ENCODE measurements around the gene ZNF516.

ZNF516 gene

GRCh38 chr18:76367168-76368125, 127.6 kb downstream of the ZNF516 start:
- Histone ChIP-seq H3K27ac (no peak overlapping the region), H3K4me3 (no peak overlapping the region)
- peak; percentile 28 for DNase-seq (ENCODE audit: low spot score)
- TF ChIP-seq CTCF (IDR thresholded peaks at IDR 0.05): no peak

- Histone ChIP-seq H3K4me3 (no peak overlapping the region), H3K27ac (no peak overlapping the region)
- DNase-seq (ENCODE audit: low spot score): no peak
- no peak for TF ChIP-seq CTCF (IDR thresholded peaks at IDR 0.05)
These were observed 129.5 kb downstream of the ZNF516 start for GRCh38 chr18:76365561-76365960.

GRCh38 chr18:76364282-76365259, 130.5 kb downstream of the ZNF516 start:
- DNase-seq (ENCODE audit: low spot score): no peak
- TF ChIP-seq CTCF (IDR thresholded peaks at IDR 0.05): no peak
- Histone ChIP-seq H3K27ac (no peak overlapping the region), H3K4me3 (no peak overlapping the region)

GRCh38 chr18:76363436-76364120, 131.5 kb downstream of the ZNF516 start:
- DNase-seq (ENCODE audit: low spot score): no peak
- no peak overlapping the region for H3K4me3 ChIP-seq
- TF ChIP-seq CTCF (IDR thresholded peaks at IDR 0.05): no peak
- H3K27ac ChIP-seq: no peak overlapping the region

GRCh38 chr18:76362676-76363075, 132.4 kb downstream of the ZNF516 start:
- Histone ChIP-seq H3K4me3 (no peak overlapping the region), H3K27ac (no peak overlapping the region)
- no peak for TF ChIP-seq CTCF (IDR thresholded peaks at IDR 0.05)
- DNase-seq (ENCODE audit: low spot score): no peak

GRCh38 chr18:76361219-76361618, 133.8 kb downstream of the ZNF516 start:
- no peak overlapping the region for H3K27ac ChIP-seq
- TF ChIP-seq CTCF (IDR thresholded peaks at IDR 0.05): no peak
- DNase-seq (ENCODE audit: low spot score): no peak
- H3K4me3 ChIP-seq: no peak overlapping the region
